Esophagus squamous epithelium (tissue), 5 donors: Measurements from ENCODE around the gene NEO1. TPM values are rescaled to one million over a fixed set of nuclear protein-coding genes. Genes with fewer than 3 reads are reported as not detected.

Source experiments
- DNase-seq: peaks from one replicate; lab custom pipeline; 2025; lab: John Stamatoyannopoulos, UW
- H3K27ac ChIP-seq, 4 donors: fragments of 200-600 bp; sonication (generic); one replicate each; pipeline ENCODE4 v1.5.1; 2016 to 2019; ENCODE audit warnings: mild to moderate bottlenecking in 1 of 4
- H3K27me3 ChIP-seq, 4 donors: fragments of 200-600 bp; sonication (generic); 1 replicate in 3 of 4; 2 replicates in 1 of 4; pipeline versions ENCODE4 v1.5.1 to v1.6.0; 2017 to 2021; ENCODE audit warnings: antibody characterized with exemption in 1 of 4
- H3K36me3 ChIP-seq, 3 donors: fragments of 200-600 bp; sonication (generic); one replicate each; pipeline ENCODE4 v1.5.1; 2016 to 2019
- H3K4me1 ChIP-seq, 3 donors: fragments of 200-600 bp; sonication (generic); one replicate each; pipeline ENCODE4 v1.5.1; 2017 to 2019
- H3K4me3 ChIP-seq, 4 donors: fragments of 200-600 bp; sonication (generic); 1 replicate in 3 of 4; 2 replicates in 1 of 4; pipeline ENCODE4 v1.5.1; 2016 to 2019; ENCODE audit warnings: mild to moderate bottlenecking in 2 of 4, moderate library complexity in 1 of 4
- H3K9me3 ChIP-seq, 3 donors: fragments of 200-600 bp; sonication (generic); one replicate each; pipeline ENCODE4 v1.5.1; 2016 to 2019
- CTCF ChIP-seq, 6 experiments: fragments of 450-650 bp in 4 of 6; fragments of 200-600 bp in 2 of 6; sonication (generic) in 2 of 6; IDR thresholded peaks; one replicate each; pipeline ENCODE4 v1.5.1; 2016 to 2019; ENCODE audit warnings: antibody characterized with exemption in 6 of 6, mild to moderate bottlenecking in 4 of 6, moderate library complexity in 4 of 6
- POLR2A ChIP-seq, 4 donors: fragments of 450-650 bp; IDR thresholded peaks; one replicate each; pipeline ENCODE4 v1.6.1; 2017; ENCODE audit warnings: antibody characterized with exemption in 4 of 4, mild to moderate bottlenecking in 4 of 4, moderate library complexity in 3 of 4
- WGBS, 2 donors: methylation state at CpG; one replicate each; pipeline ENCODE4 v1.1.5; 2018; 5-methylcytosine and 5-hydroxymethylcytosine counted together
- intact Hi-C: fragments of 100-400 bp; cut with DNase I; formaldehyde crosslinking; loops from one replicate; pipeline ENCODE4 v1.15.0; 2022
- total RNA-seq, 4 donors: library from RNA; depleted of rRNA; stranded (reverse); fragments of >200 nt; gene quantifications; one replicate each; pipeline ENCODE4 v1.1.0, GENCODE V29; 2016
- donor health status: DM: yes; HTN: yes; CAD: no.

The NEO1 gene
- total RNA-seq, 4 donors from 2014 or later, result 9.2 to 32.0 (median 15.0) TPM

GRCh38 chr15:73337187-73337586, 284.9 kb downstream of the NEO1 start:
- DNase-seq, result no peak
- Histone ChIP-seq H3K4me3 (no peak overlapping the region), H3K36me3 (no peaks in the 10 kb centered on the region), H3K27ac (no peak overlapping the region), H3K4me1 (no peaks in the 10 kb centered on the region), H3K27me3 (peaks cover 0 to 19% (median 0%) of the 10 kb centered on the region in 4 donors), H3K9me3 (no peaks in the 10 kb centered on the region)
- intact Hi-C loops, result no loop called here
- WGBS, 2 donors, result 67 to 74% methylated on average over 8 of the region's 8 CpGs
- no peak for TF ChIP-seq POLR2A (IDR thresholded peaks at IDR 0.05)
- TF ChIP-seq CTCF (IDR thresholded peaks at IDR 0.05), result no peak

- no peak for DNase-seq
- H3K27ac ChIP-seq, result no peak overlapping the region
- 48 to 52% methylated on average over 3 to 6 of the region's 6 CpGs for WGBS, 2 donors
- peaks cover 0 to 20% (median 0%) of the 10 kb centered on the region in 4 donors for H3K27me3 ChIP-seq
- intact Hi-C loops, result no loop called here
- H3K36me3 ChIP-seq, result no peaks in the 10 kb centered on the region
- no peak overlapping the region for H3K4me3 ChIP-seq
- H3K9me3 ChIP-seq, result no peaks in the 10 kb centered on the region
- H3K4me1 ChIP-seq, result no peaks in the 10 kb centered on the region
- no peak for TF ChIP-seq POLR2A (IDR thresholded peaks at IDR 0.05)
- TF ChIP-seq CTCF (IDR thresholded peaks at IDR 0.05), result no peak
These were observed 285.8 kb downstream of the NEO1 start for GRCh38 chr15:73338058-73338457.

- DNase-seq, result no peak
- Histone ChIP-seq H3K27ac (no peak overlapping the region), H3K9me3 (no peaks in the 10 kb centered on the region), H3K36me3 (no peaks in the 10 kb centered on the region), H3K4me3 (no peak overlapping the region), H3K4me1 (no peaks in the 10 kb centered on the region), H3K27me3 (peaks cover 0 to 26% (median 0%) of the 10 kb centered on the region in 4 donors)
- intact Hi-C loops, result no loop called here
- TF ChIP-seq POLR2A (IDR thresholded peaks at IDR 0.05) (no peak), CTCF (IDR thresholded peaks at IDR 0.05) (no peak)
- WGBS, 2 donors, result 86 to 90% methylated on average over 4 to 5 of the region's 9 CpGs
These were observed 286.5 kb downstream of the NEO1 start for GRCh38 chr15:73338606-73339374.

GRCh38 chr15:73340502-73341192, 288.4 kb downstream of the NEO1 start:
- TF ChIP-seq CTCF (IDR thresholded peaks at IDR 0.05) (no peak), POLR2A (IDR thresholded peaks at IDR 0.05) (no peak)
- no peaks in the 10 kb centered on the region for H3K4me1 ChIP-seq
- H3K27ac ChIP-seq, result no peak overlapping the region
- H3K4me3 ChIP-seq, result no peak overlapping the region
- peaks cover 0 to 18% (median 0%) of the 10 kb centered on the region in 4 donors for H3K27me3 ChIP-seq
- no peak for DNase-seq
- no peaks in the 10 kb centered on the region for H3K9me3 ChIP-seq
- H3K36me3 ChIP-seq, result no peaks in the 10 kb centered on the region
- 65 to 71% methylated on average over 4 to 8 of the region's 9 CpGs for WGBS, 2 donors
- intact Hi-C loops, result no loop called here
